Prostate gland (tissue), 2 donors: ENCODE results near the gene MRPS27. TPM values are rescaled to one million over a fixed set of nuclear protein-coding genes. Genes with fewer than 3 reads are reported as not detected.

Experiments used
- DNase-seq: peaks from one replicate; pipeline ENCODE4 v3.0.0-alpha.2; 2019; ENCODE audit warnings: low spot score
- H3K27ac ChIP-seq, 2 donors: fragments of 200-600 bp; sonication (generic); 2 replicates each; pipeline ENCODE4 v1.5.1; 2017 to 2019
- H3K27me3 ChIP-seq: fragments of 200-600 bp; sonication (generic); replicated peaks from 2 replicates; pipeline ENCODE4 v1.5.1; 2019; ENCODE audit not compliant: insufficient read depth
- H3K36me3 ChIP-seq, 2 donors: fragments of 200-600 bp; sonication (generic); 1 replicate in 1 of 2; 2 replicates in 1 of 2; pipeline versions ENCODE4 v1.5.1 to v1.8.1; 2017 to 2019
- H3K4me1 ChIP-seq: fragments of 200-600 bp; sonication (generic); replicated peaks from 2 replicates; pipeline ENCODE4 v1.5.1; 2019
- H3K4me3 ChIP-seq, 2 donors: fragments of 200-600 bp; sonication (generic); 2 replicates each; pipeline ENCODE4 v1.5.1; 2017 to 2019
- H3K9me3 ChIP-seq: fragments of 200-600 bp; sonication (generic); 2 replicates; pipeline ENCODE4 v1.5.1; 2017
- CTCF ChIP-seq, 4 experiments: fragments of 200-600 bp in 2 of 4; fragments of 450-650 bp in 2 of 4; sonication (generic) in 2 of 4; IDR thresholded peaks; 1 replicate in 3 of 4; 2 replicates in 1 of 4; pipeline ENCODE4 v1.5.1; 2016 to 2019; ENCODE audit warnings: antibody characterized with exemption in 4 of 4, mild to moderate bottlenecking in 2 of 4, moderate library complexity in 2 of 4
- POLR2A ChIP-seq: fragments of 450-650 bp; IDR thresholded peaks from one replicate; pipeline ENCODE4 v1.6.1; 2016; ENCODE audit warnings: antibody characterized with exemption, mild to moderate bottlenecking
- POLR2AphosphoS5 ChIP-seq: sonication (generic); formaldehyde crosslinking; IDR thresholded peaks from one replicate; pipeline ENCODE4 v1.6.1; 2017; ENCODE audit warnings: antibody characterized with exemption
- WGBS: methylation state at CpG from one replicate; pipeline ENCODE4 v1.1.5; 2018; 5-methylcytosine and 5-hydroxymethylcytosine counted together
- intact Hi-C: fragments of 100-400 bp; cut with DNase I; formaldehyde crosslinking; loops from one replicate; pipeline ENCODE4 v1.14.2; 2022
- total RNA-seq, 2 donors: library from RNA; depleted of rRNA; stranded (reverse); fragments of >200 nt; gene quantifications; one replicate each; pipeline ENCODE4 v1.1.0, GENCODE V29; 2016

The MRPS27 gene
- total RNA-seq, 2 donors from 2014 or later: 43.3 to 51.1 TPM

- TF ChIP-seq CTCF (IDR thresholded peaks at IDR 0.05): no peak
- no peak for TF ChIP-seq POLR2A
- TF ChIP-seq POLR2AphosphoS5: no peak
- intact Hi-C loops: no loop called here
- Histone ChIP-seq H3K27me3 (no peaks in the 10 kb centered on the region), H3K4me3 (no peak overlapping the region), H3K9me3 (no peaks in the 10 kb centered on the region), H3K27ac (no peak overlapping the region), H3K36me3 (no peaks in the 10 kb centered on the region), H3K4me1 (no peaks in the 10 kb centered on the region)
- no peak for DNase-seq
These were observed 52.4 kb downstream of the MRPS27 start for GRCh38 chr5:72267685-72268084.

GRCh38 chr5:72266862-72267261 is 53.2 kb downstream of the MRPS27 start:
- no peak for TF ChIP-seq POLR2AphosphoS5
- no peak for TF ChIP-seq POLR2A
- no peak for TF ChIP-seq CTCF (IDR thresholded peaks at IDR 0.05)
- no peak for DNase-seq
- Histone ChIP-seq H3K27me3 (no peaks in the 10 kb centered on the region), H3K4me1 (no peaks in the 10 kb centered on the region), H3K4me3 (no peak overlapping the region), H3K9me3 (no peaks in the 10 kb centered on the region), H3K27ac (peak overlapping the region; percentile 14 to 30), H3K36me3 (no peaks in the 10 kb centered on the region)
- intact Hi-C loops: no loop called here
- 64% methylated on average over 2 of the region's 2 CpGs for WGBS

- H3K4me1 ChIP-seq: no peaks in the 10 kb centered on the region
- DNase-seq: no peak
- WGBS: 31% methylated on average over 5 of the region's 5 CpGs
- TF ChIP-seq POLR2AphosphoS5 (no peak), CTCF (IDR thresholded peaks at IDR 0.05) (no peak), POLR2A (no peak)
- H3K36me3 ChIP-seq: no peaks in the 10 kb centered on the region
- H3K9me3 ChIP-seq: no peaks in the 10 kb centered on the region
- H3K4me3 ChIP-seq: no peak overlapping the region
- intact Hi-C loops: no loop called here
- H3K27me3 ChIP-seq: no peaks in the 10 kb centered on the region
- peak overlapping the region; percentile 15 to 30 for H3K27ac ChIP-seq
These were observed 54.8 kb downstream of the MRPS27 start for GRCh38 chr5:72265032-72265877.

- H3K27me3 ChIP-seq: no peaks in the 10 kb centered on the region
- TF ChIP-seq CTCF (IDR thresholded peaks at IDR 0.05): no peak
- no peak for TF ChIP-seq POLR2A
- no peak for TF ChIP-seq POLR2AphosphoS5
- intact Hi-C loops: no loop called here
These were observed 63.5 kb downstream of the MRPS27 start for GRCh38 chr5:72256536-72256935.

GRCh38 chr5:72255670-72256069 is 64.4 kb downstream of the MRPS27 start:
- H3K9me3 ChIP-seq: no peaks in the 10 kb centered on the region
- TF ChIP-seq POLR2A (no peak), CTCF (IDR thresholded peaks at IDR 0.05) (no peak), POLR2AphosphoS5 (no peak)
- no peaks in the 10 kb centered on the region for H3K36me3 ChIP-seq
- H3K27me3 ChIP-seq: no peaks in the 10 kb centered on the region
- WGBS: 63% methylated on average over 2 of the region's 2 CpGs
- no peak overlapping the region for H3K27ac ChIP-seq
- intact Hi-C loops: no loop called here
- no peak for DNase-seq
- no peak overlapping the region for H3K4me3 ChIP-seq
- H3K4me1 ChIP-seq: no peaks in the 10 kb centered on the region

More at GRCh38 chr5:72256536-72256935, 63.5 kb downstream of the MRPS27 start:
- 55% methylated on average over 2 of the region's 2 CpGs for WGBS
- no peaks in the 10 kb centered on the region for H3K9me3 ChIP-seq
- H3K36me3 ChIP-seq: no peaks in the 10 kb centered on the region
- no peak overlapping the region for H3K4me3 ChIP-seq
- no peaks in the 10 kb centered on the region for H3K4me1 ChIP-seq
- no peak overlapping the region for H3K27ac ChIP-seq
- DNase-seq: no peak
